ENCODE results near the gene ZNF24.

ZNF24 gene

GRCh38 chr18:35289293-35289692, 54.9 kb downstream of the ZNF24 start:
- Histone ChIP-seq H3K27ac (ENCODE audit: low read length) (peak overlapping the region; percentile 90), H3K36me3 (ENCODE audit: control insufficient read depth, low read depth, low read length) (no peaks in the 10 kb centered on the region), H3K4me3 (ENCODE audit: low read length) (peak overlapping the region; percentile 98), H3K27me3 (ENCODE audit: control insufficient read depth, insufficient read depth, low read length) (no peaks in the 10 kb centered on the region), H3K4me1 (ENCODE audit: control insufficient read depth, low read depth, low read length) (peaks cover 3% of the 10 kb centered on the region), H3K9ac (ENCODE audit: low read length) (peak overlapping the region; percentile 93), H3K9me3 (ENCODE audit: control insufficient read depth, low read depth, low read length) (no peaks in the 10 kb centered on the region)

GRCh38 chr18:35284841-35285240, 59.4 kb downstream of the ZNF24 start:
- Histone ChIP-seq H3K27me3 (ENCODE audit: control insufficient read depth, insufficient read depth, low read length) (no peaks in the 10 kb centered on the region), H3K4me3 (ENCODE audit: low read length) (no peak overlapping the region), H3K9ac (ENCODE audit: low read length) (no peak overlapping the region), H3K36me3 (ENCODE audit: control insufficient read depth, low read depth, low read length) (no peaks in the 10 kb centered on the region), H3K4me1 (ENCODE audit: control insufficient read depth, low read depth, low read length) (peaks cover 3% of the 10 kb centered on the region), H3K27ac (ENCODE audit: low read length) (no peak overlapping the region), H3K9me3 (ENCODE audit: control insufficient read depth, low read depth, low read length) (peaks cover 4% of the 10 kb centered on the region)

GRCh38 chr18:35283923-35284794, 60.1 kb downstream of the ZNF24 start:
- Histone ChIP-seq H3K9ac (ENCODE audit: low read length) (no peak overlapping the region), H3K27me3 (ENCODE audit: control insufficient read depth, insufficient read depth, low read length) (no peaks in the 10 kb centered on the region), H3K27ac (ENCODE audit: low read length) (no peak overlapping the region), H3K9me3 (ENCODE audit: control insufficient read depth, low read depth, low read length) (peaks cover 4% of the 10 kb centered on the region), H3K36me3 (ENCODE audit: control insufficient read depth, low read depth, low read length) (no peaks in the 10 kb centered on the region), H3K4me1 (ENCODE audit: control insufficient read depth, low read depth, low read length) (peaks cover under 1% of the 10 kb centered on the region), H3K4me3 (ENCODE audit: low read length) (no peak overlapping the region)

- H3K9ac ChIP-seq (ENCODE audit: low read length) = no peak overlapping the region
- H3K4me1 ChIP-seq (ENCODE audit: control insufficient read depth, low read depth, low read length) = no peaks in the 10 kb centered on the region
- no peaks in the 10 kb centered on the region for H3K27me3 ChIP-seq (ENCODE audit: control insufficient read depth, insufficient read depth, low read length)
- peaks cover 4% of the 10 kb centered on the region for H3K9me3 ChIP-seq (ENCODE audit: control insufficient read depth, low read depth, low read length)
- no peaks in the 10 kb centered on the region for H3K36me3 ChIP-seq (ENCODE audit: control insufficient read depth, low read depth, low read length)
- no peak overlapping the region for H3K4me3 ChIP-seq (ENCODE audit: low read length)
- no peak overlapping the region for H3K27ac ChIP-seq (ENCODE audit: low read length)
These were observed 61.9 kb downstream of the ZNF24 start for GRCh38 chr18:35282353-35282752.
